ENCODE results near the gene GPR108. TPM values are rescaled to one million over a fixed set of nuclear protein-coding genes. Genes with fewer than 3 reads are reported as not detected.
A peak's percentile ranks its signal among the peaks of the same experiment; 100 is the strongest.

The GPR108 gene
- total and polyA plus RNA-seq, 2 donors from 2014 or later = 113 to 144 TPM

DNA sequence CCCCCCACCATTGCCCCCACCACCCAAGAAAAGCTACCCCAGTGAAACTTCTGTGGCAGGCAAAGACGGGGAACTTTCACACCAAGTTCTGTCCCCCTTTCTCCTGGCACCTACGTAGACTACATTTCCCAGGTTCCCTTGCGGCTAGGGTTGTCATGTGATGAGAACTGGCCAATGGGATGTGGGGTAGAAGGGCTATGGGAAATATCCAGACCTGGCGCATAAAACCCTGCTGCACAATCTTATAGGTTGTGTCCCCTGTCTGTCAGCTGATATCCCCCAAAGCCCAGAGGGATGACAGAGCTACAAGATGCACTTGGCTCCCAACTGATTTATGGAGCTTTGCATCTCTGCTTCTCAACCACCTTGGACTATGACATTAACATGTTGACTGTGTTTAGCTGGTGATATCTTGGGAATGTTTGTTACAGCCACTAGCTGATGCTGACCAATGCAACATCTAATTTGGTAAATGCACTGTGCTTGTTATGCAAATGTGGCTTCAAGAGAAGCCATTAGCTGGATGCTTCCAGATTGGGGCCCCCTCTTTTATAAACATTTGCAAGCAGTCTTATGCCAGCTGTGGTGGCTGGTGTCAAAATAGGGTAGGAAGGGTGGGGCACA lies 23.8 kb upstream of the GPR108 start:
- H3K27ac ChIP-seq (ENCODE audit: low read depth in 2 of 2, low read length in 2 of 2) = no peak overlapping the region
- no peak overlapping the region for H3K4me3 ChIP-seq (ENCODE audit: low read length in 3 of 3)
- intact Hi-C loops (cut with DNase I) = no loop called here
- H3K4me1 ChIP-seq (ENCODE audit: control insufficient read depth in 2 of 3, insufficient read depth in 2 of 3, low read depth in 1 of 3, low read length in 3 of 3) = peaks cover 0 to 5% (median 0%) of the 10 kb centered on the region in 3 donors
- TF ChIP-seq, protein P1, sequence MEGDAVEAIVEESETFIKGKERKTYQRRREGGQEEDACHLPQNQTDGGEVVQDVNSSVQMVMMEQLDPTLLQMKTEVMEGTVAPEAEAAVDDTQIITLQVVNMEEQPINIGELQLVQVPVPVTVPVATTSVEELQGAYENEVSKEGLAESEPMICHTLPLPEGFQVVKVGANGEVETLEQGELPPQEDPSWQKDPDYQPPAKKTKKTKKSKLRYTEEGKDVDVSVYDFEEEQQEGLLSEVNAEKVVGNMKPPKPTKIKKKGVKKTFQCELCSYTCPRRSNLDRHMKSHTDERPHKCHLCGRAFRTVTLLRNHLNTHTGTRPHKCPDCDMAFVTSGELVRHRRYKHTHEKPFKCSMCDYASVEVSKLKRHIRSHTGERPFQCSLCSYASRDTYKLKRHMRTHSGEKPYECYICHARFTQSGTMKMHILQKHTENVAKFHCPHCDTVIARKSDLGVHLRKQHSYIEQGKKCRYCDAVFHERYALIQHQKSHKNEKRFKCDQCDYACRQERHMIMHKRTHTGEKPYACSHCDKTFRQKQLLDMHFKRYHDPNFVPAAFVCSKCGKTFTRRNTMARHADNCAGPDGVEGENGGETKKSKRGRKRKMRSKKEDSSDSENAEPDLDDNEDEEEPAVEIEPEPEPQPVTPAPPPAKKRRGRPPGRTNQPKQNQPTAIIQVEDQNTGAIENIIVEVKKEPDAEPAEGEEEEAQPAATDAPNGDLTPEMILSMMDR (IDR thresholded peaks at IDR 0.05; ENCODE audit: borderline replicate concordance, extremely low read depth, insufficient read depth) = no peak
- no peaks in the 10 kb centered on the region for H3K27me3 ChIP-seq (ENCODE audit: control insufficient read depth, insufficient read depth, low read length)
- FAIRE-seq (no peak), DNase-seq (peak in 1 of 5 donors; percentile 9)
- no peaks in the 10 kb centered on the region for H3K9me3 ChIP-seq (ENCODE audit: control insufficient read depth in 2 of 3, insufficient read depth in 1 of 3, low read length in 3 of 3)
- no peak overlapping the region for H3K9ac ChIP-seq (ENCODE audit: low read length in 3 of 3)
- no peaks in the 10 kb centered on the region for H3K36me3 ChIP-seq (ENCODE audit: control insufficient read depth in 2 of 3, insufficient read depth in 3 of 3, low read length in 3 of 3)

DNA sequence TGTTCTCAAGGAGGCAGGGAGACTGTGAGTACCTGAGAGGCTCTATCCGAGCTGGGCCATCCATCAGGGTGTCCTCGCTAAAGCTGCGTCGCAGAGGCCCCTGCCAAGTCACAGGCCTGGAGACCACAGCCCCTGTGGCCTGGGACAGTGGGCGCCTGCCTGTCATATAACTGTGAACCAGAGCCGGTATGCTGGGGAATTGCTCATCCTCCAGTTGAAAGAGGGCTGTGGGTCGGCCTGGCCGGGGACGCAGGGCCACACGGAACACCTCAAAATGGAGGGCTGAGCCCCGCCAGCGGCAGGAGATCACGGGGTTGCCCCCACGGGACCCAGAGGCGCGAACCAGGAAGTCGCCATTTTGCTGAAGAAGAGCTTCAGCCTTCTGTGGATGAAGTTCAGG lies 23.2 kb upstream of the GPR108 start:
- FAIRE-seq = no peak
- intact Hi-C loops (cut with DNase I) = no loop called here
- peak in 2 of 5 donors; percentile 39 to 65 for DNase-seq

GRCh38 chr19:6754653-6755463 lies 17.5 kb upstream of the GPR108 start:
- intact Hi-C loops (cut with DNase I) = no loop called here
- DNase-seq = peak in 2 of 5 donors; percentile 45 to 67

More for the DNA sequence above, 23.2 kb upstream of the GPR108 start:
- no peak overlapping the region for H3K4me3 ChIP-seq (ENCODE audit: low read length in 3 of 3)
- H3K4me1 ChIP-seq (ENCODE audit: control insufficient read depth in 2 of 3, insufficient read depth in 2 of 3, low read depth in 1 of 3, low read length in 3 of 3) = peaks cover 0 to 2% (median 0%) of the 10 kb centered on the region in 3 donors
- TF ChIP-seq, protein P1 (IDR thresholded peaks at IDR 0.05; ENCODE audit: borderline replicate concordance, extremely low read depth, insufficient read depth) = no peak
- no peaks in the 10 kb centered on the region for H3K36me3 ChIP-seq (ENCODE audit: control insufficient read depth in 2 of 3, insufficient read depth in 3 of 3, low read length in 3 of 3)
- H3K9ac ChIP-seq (ENCODE audit: low read length in 3 of 3) = no peak overlapping the region
- no peaks in the 10 kb centered on the region for H3K9me3 ChIP-seq (ENCODE audit: control insufficient read depth in 2 of 3, insufficient read depth in 1 of 3, low read length in 3 of 3)
- no peaks in the 10 kb centered on the region for H3K27me3 ChIP-seq (ENCODE audit: control insufficient read depth, insufficient read depth, low read length)
- no peak overlapping the region for H3K27ac ChIP-seq (ENCODE audit: low read depth in 2 of 2, low read length in 2 of 2)

More at GRCh38 chr19:6754653-6755463, 17.5 kb upstream of the GPR108 start:
- TF ChIP-seq, protein P1 (IDR thresholded peaks at IDR 0.05; ENCODE audit: borderline replicate concordance, extremely low read depth, insufficient read depth) = no peak
- peaks cover 0 to 8% (median 0%) of the 10 kb centered on the region in 3 donors for H3K36me3 ChIP-seq (ENCODE audit: control insufficient read depth in 2 of 3, insufficient read depth in 3 of 3, low read length in 3 of 3)
- no peaks in the 10 kb centered on the region for H3K27me3 ChIP-seq (ENCODE audit: control insufficient read depth, insufficient read depth, low read length)
- no peaks in the 10 kb centered on the region for H3K9me3 ChIP-seq (ENCODE audit: control insufficient read depth in 2 of 3, insufficient read depth in 1 of 3, low read length in 3 of 3)
- no peak overlapping the region for H3K9ac ChIP-seq (ENCODE audit: low read length in 3 of 3)
- FAIRE-seq = no peak
- no peak overlapping the region for H3K4me3 ChIP-seq (ENCODE audit: low read length in 3 of 3)
- no peak overlapping the region for H3K27ac ChIP-seq (ENCODE audit: low read depth in 2 of 2, low read length in 2 of 2)
- H3K4me1 ChIP-seq (ENCODE audit: control insufficient read depth in 2 of 3, insufficient read depth in 2 of 3, low read depth in 1 of 3, low read length in 3 of 3) = peaks cover 0 to 5% (median 0%) of the 10 kb centered on the region in 3 donors
